ENCODE measurements around the gene MORN4. TPM values are rescaled to one million over a fixed set of nuclear protein-coding genes. Genes with fewer than 3 reads are reported as not detected.

Gene MORN4
- total RNA-seq, 2 experiments from 2014 or later: 2.4 to 5.4 TPM

- Histone ChIP-seq H3K27ac (ENCODE audit: low read depth, low read length, poor library complexity, severe bottlenecking) (no peak overlapping the region), H3K9me3 (ENCODE audit: low read length) (no peaks in the 10 kb centered on the region), H2AFZ (ENCODE audit: low read length) (no peak overlapping the region), H4K20me1 (ENCODE audit: insufficient read depth, low read length) (no peaks in the 10 kb centered on the region), H3K36me3 (ENCODE audit: insufficient read depth, low read length) (no peaks in the 10 kb centered on the region), H3K4me2 (ENCODE audit: low read length) (no peak overlapping the region), H3K4me1 (ENCODE audit: insufficient read depth, low read length, poor library complexity, severe bottlenecking) (no peaks in the 10 kb centered on the region), H3K9me2 (ENCODE audit: insufficient read depth, low read length) (no peaks in the 10 kb centered on the region), H3K79me2 (ENCODE audit: insufficient read depth, low read depth, low read length) (no peaks in the 10 kb centered on the region), H3K4me3 (ENCODE audit: low read depth, low read length, poor library complexity, severe bottlenecking) (no peak overlapping the region)
- CTCF ChIA-PET (ENCODE audit: unreplicated experiment): no interaction called here
- TF ChIP-seq EZH2phosphoT487 (IDR thresholded peaks at IDR 0.05; ENCODE audit: borderline replicate concordance, low read depth, low read length) (no peak), CTCF (conservative IDR thresholded peaks at IDR 0.05; ENCODE audit: low read length) (no peak)
- POLR2A ChIA-PET: no interaction called here
- no TSS peak for BruUV-seq (replicated peaks)
- DNase-seq (ENCODE audit: low spot score): no peak
- intact Hi-C loops (cut with micrococcal nuclease; ENCODE audit: unreplicated experiment): no loop called here
Observed at GRCh38 chr10:97584798-97585438, 48.4 kb downstream of the MORN4 start.

GRCh38 chr10:97584060-97584797 is 49.1 kb downstream of the MORN4 start, which contains the start of gene HOGA1:
TSS of gene HOGA1 (plus strand) at chr10:97584389. CDS start at chr10:97584704, 315 bp downstream.
- Histone ChIP-seq H3K79me2 (ENCODE audit: insufficient read depth, low read depth, low read length) (no peaks in the 10 kb centered on the region), H3K36me3 (ENCODE audit: insufficient read depth, low read length) (no peaks in the 10 kb centered on the region), H4K20me1 (ENCODE audit: insufficient read depth, low read length) (no peaks in the 10 kb centered on the region), H3K4me2 (ENCODE audit: low read length) (no peak within 1 kb of the TSS), H3K9me2 (ENCODE audit: insufficient read depth, low read length) (no peaks in the 10 kb centered on the region), H2AFZ (ENCODE audit: low read length) (no peak within 1 kb of the TSS), H3K27ac (ENCODE audit: low read depth, low read length, poor library complexity, severe bottlenecking) (no peak within 1 kb of the TSS), H3K4me3 (ENCODE audit: low read depth, low read length, poor library complexity, severe bottlenecking) (no peak within 1 kb of the TSS), H3K4me1 (ENCODE audit: insufficient read depth, low read length, poor library complexity, severe bottlenecking) (no peaks in the 10 kb centered on the region), H3K9me3 (ENCODE audit: low read length) (no peaks in the 10 kb centered on the region)
- no peak for DNase-seq (ENCODE audit: low spot score)
- TF ChIP-seq CTCF (conservative IDR thresholded peaks at IDR 0.05; ENCODE audit: low read length) (no peak), EZH2phosphoT487 (IDR thresholded peaks at IDR 0.05; ENCODE audit: borderline replicate concordance, low read depth, low read length) (no peak)
- CTCF ChIA-PET (ENCODE audit: unreplicated experiment): no interaction called here
- no TSS peak for BruUV-seq (replicated peaks)
- POLR2A ChIA-PET: no interaction called here
- intact Hi-C loops (cut with micrococcal nuclease; ENCODE audit: unreplicated experiment): no loop called here

GRCh38 chr10:97583476-97583875 is 49.8 kb downstream of the MORN4 start:
- Histone ChIP-seq H3K9me3 (ENCODE audit: low read length) (no peaks in the 10 kb centered on the region), H3K27ac (ENCODE audit: low read depth, low read length, poor library complexity, severe bottlenecking) (no peak overlapping the region), H4K20me1 (ENCODE audit: insufficient read depth, low read length) (no peaks in the 10 kb centered on the region), H3K79me2 (ENCODE audit: insufficient read depth, low read depth, low read length) (no peaks in the 10 kb centered on the region), H2AFZ (ENCODE audit: low read length) (no peak overlapping the region), H3K9me2 (ENCODE audit: insufficient read depth, low read length) (no peaks in the 10 kb centered on the region), H3K4me3 (ENCODE audit: low read depth, low read length, poor library complexity, severe bottlenecking) (no peak overlapping the region), H3K36me3 (ENCODE audit: insufficient read depth, low read length) (no peaks in the 10 kb centered on the region), H3K4me1 (ENCODE audit: insufficient read depth, low read length, poor library complexity, severe bottlenecking) (no peaks in the 10 kb centered on the region), H3K4me2 (ENCODE audit: low read length) (no peak overlapping the region)
- ChIA-PET CTCF (ENCODE audit: unreplicated experiment) (no interaction called here), POLR2A (no interaction called here)
- TF ChIP-seq CTCF (conservative IDR thresholded peaks at IDR 0.05; ENCODE audit: low read length): no peak
- no peak for TF ChIP-seq EZH2phosphoT487 (IDR thresholded peaks at IDR 0.05; ENCODE audit: borderline replicate concordance, low read depth, low read length)
- DNase-seq (ENCODE audit: low spot score): no peak
- no TSS peak for BruUV-seq (replicated peaks)
- intact Hi-C loops (cut with micrococcal nuclease; ENCODE audit: unreplicated experiment): no loop called here
